Sigmoid colon (tissue), 7 donors: ENCODE results near the gene ERG. TPM values are rescaled to one million over a fixed set of nuclear protein-coding genes. Genes with fewer than 3 reads are reported as not detected.

Experiments
- DNase-seq: peaks from one replicate; pipeline ENCODE4 v3.0.0-alpha.2; 2019
- H3K27ac ChIP-seq, 4 donors: fragments of 200-600 bp; sonication (generic); one replicate each; pipeline ENCODE4 v1.5.1; 2016 to 2019; ENCODE audit warnings: mild to moderate bottlenecking in 1 of 4
- H3K27me3 ChIP-seq, 3 donors: fragments of 200-600 bp; sonication (generic); one replicate each; pipeline ENCODE4 v1.5.1; 2019; ENCODE audit warnings: mild to moderate bottlenecking in 1 of 3
- H3K36me3 ChIP-seq, 4 donors: fragments of 200-600 bp; sonication (generic); one replicate each; pipeline ENCODE4 v1.5.1; 2016 to 2019
- H3K4me1 ChIP-seq, 4 donors: fragments of 200-600 bp; sonication (generic); one replicate each; pipeline ENCODE4 v1.5.1; 2017 to 2019
- H3K4me3 ChIP-seq, 4 donors: fragments of 200-600 bp; sonication (generic); one replicate each; pipeline ENCODE4 v1.5.1; 2017 to 2019; ENCODE audit warnings: mild to moderate bottlenecking in 2 of 4, moderate library complexity in 1 of 4
- H3K9me3 ChIP-seq, 4 donors: fragments of 200-600 bp in 3 of 4; sonication (generic) in 3 of 4; one replicate each; pipeline versions ENCODE4 v1.5.1 to v1.6.1; 2013 to 2019
- EP300 ChIP-seq, 4 donors: sonication (generic); formaldehyde crosslinking; IDR thresholded peaks; one replicate each; pipeline ENCODE4 v1.6.1; 2017; ENCODE audit warnings: antibody characterized with exemption in 4 of 4
- POLR2A ChIP-seq, 2 donors: fragments of 450-650 bp; IDR thresholded peaks; one replicate each; pipeline ENCODE4 v1.6.1; 2016; ENCODE audit warnings: antibody characterized with exemption in 2 of 2, mild to moderate bottlenecking in 2 of 2, moderate library complexity in 2 of 2
- POLR2AphosphoS5 ChIP-seq, 4 donors: sonication (generic); formaldehyde crosslinking; IDR thresholded peaks; one replicate each; pipeline ENCODE4 v1.6.1; 2017; ENCODE audit warnings: antibody characterized with exemption in 4 of 4
- WGBS, 2 donors: extraction: QIAGEN DNeasy Blood & Tissue Kit; methylation state at CpG; one replicate each; pipeline ENCODE4 v1.1.7; 2013; 5-methylcytosine and 5-hydroxymethylcytosine counted together
- intact Hi-C: fragments of 100-400 bp; cut with DNase I; formaldehyde crosslinking; loops from one replicate; pipeline ENCODE4 v1.15.1; 2023
- polyA plus RNA-seq, 3 donors: library from polyadenylated mRNA; stranded (reverse); fragments of 200-250 nt; gene quantifications; one replicate each; pipeline ENCODE4 v1.2.3, GENCODE V29; 2013
- total RNA-seq, 4 donors: library from RNA; depleted of rRNA; stranded (reverse); fragments of >200 nt; gene quantifications; one replicate each; pipeline ENCODE4 v1.1.0, GENCODE V29; 2016
- TF ChIP-seq, protein P1 (sequence below), 4 experiments: fragments of 450-650 bp in 3 of 4; fragments of 200-600 bp in 1 of 4; IDR thresholded peaks; one replicate each; pipeline ENCODE4 v1.5.1; 2016 to 2019; ENCODE audit warnings: antibody characterized with exemption in 4 of 4, mild to moderate bottlenecking in 3 of 4, moderate library complexity in 2 of 4
- donor health status: healthy with polysubstance abuse.
- donor health status: Bipolar disorder and iron deficiency.
- donor health status: healthy.

The ERG gene
- total and polyA plus RNA-seq, 7 donors: 1.8 to 6.4 (median 4.1) TPM

GRCh38 chr21:38422082-38422481, 76.2 kb downstream of the ERG start:
- no peaks in the 10 kb centered on the region for H3K9me3 ChIP-seq
- no peaks in the 10 kb centered on the region for H3K36me3 ChIP-seq
- no peak for TF ChIP-seq POLR2AphosphoS5 (IDR thresholded peaks at IDR 0.05)
- no peak for TF ChIP-seq EP300 (IDR thresholded peaks at IDR 0.05)
- TF ChIP-seq POLR2A (IDR thresholded peaks at IDR 0.05): no peak
- TF ChIP-seq, protein P1, sequence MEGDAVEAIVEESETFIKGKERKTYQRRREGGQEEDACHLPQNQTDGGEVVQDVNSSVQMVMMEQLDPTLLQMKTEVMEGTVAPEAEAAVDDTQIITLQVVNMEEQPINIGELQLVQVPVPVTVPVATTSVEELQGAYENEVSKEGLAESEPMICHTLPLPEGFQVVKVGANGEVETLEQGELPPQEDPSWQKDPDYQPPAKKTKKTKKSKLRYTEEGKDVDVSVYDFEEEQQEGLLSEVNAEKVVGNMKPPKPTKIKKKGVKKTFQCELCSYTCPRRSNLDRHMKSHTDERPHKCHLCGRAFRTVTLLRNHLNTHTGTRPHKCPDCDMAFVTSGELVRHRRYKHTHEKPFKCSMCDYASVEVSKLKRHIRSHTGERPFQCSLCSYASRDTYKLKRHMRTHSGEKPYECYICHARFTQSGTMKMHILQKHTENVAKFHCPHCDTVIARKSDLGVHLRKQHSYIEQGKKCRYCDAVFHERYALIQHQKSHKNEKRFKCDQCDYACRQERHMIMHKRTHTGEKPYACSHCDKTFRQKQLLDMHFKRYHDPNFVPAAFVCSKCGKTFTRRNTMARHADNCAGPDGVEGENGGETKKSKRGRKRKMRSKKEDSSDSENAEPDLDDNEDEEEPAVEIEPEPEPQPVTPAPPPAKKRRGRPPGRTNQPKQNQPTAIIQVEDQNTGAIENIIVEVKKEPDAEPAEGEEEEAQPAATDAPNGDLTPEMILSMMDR (IDR thresholded peaks at IDR 0.05): no peak
- WGBS, 2 donors: 86 to 94% methylated on average over 5 of the region's 5 CpGs
- H3K4me3 ChIP-seq: no peak overlapping the region
- no peak for DNase-seq
- intact Hi-C loops: no loop called here
- no peak overlapping the region for H3K27ac ChIP-seq
- H3K27me3 ChIP-seq: no peaks in the 10 kb centered on the region
- H3K4me1 ChIP-seq: no peaks in the 10 kb centered on the region

DNA sequence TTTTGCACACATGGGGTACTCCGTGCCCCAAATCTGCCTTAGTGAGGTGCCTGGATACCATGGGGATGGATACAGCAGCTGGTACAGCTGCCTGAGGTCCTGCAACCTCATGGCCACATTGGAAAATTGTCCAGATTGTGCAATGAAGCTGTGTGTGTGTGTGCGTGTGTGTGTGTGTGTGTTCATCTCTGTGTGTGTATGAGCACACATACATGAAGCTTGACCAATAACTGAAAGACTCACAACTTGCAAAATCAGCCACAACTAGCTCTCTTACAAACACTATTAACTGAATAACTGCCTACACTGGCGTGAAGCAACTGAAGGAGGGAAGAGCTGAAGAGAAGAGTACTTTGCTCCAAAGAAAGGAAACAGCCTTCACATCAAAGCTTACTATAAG, 78.1 kb downstream of the ERG start:
- 81 to 90% methylated on average over 3 of the region's 3 CpGs for WGBS, 2 donors
- Histone ChIP-seq H3K27ac (no peak overlapping the region), H3K36me3 (no peaks in the 10 kb centered on the region), H3K9me3 (no peaks in the 10 kb centered on the region), H3K4me1 (no peaks in the 10 kb centered on the region), H3K4me3 (no peak overlapping the region), H3K27me3 (no peaks in the 10 kb centered on the region)
- intact Hi-C loops: no loop called here
- TF ChIP-seq POLR2A (IDR thresholded peaks at IDR 0.05) (no peak), POLR2AphosphoS5 (IDR thresholded peaks at IDR 0.05) (no peak)
- TF ChIP-seq, protein P1 (IDR thresholded peaks at IDR 0.05): no peak
- DNase-seq: no peak

DNA sequence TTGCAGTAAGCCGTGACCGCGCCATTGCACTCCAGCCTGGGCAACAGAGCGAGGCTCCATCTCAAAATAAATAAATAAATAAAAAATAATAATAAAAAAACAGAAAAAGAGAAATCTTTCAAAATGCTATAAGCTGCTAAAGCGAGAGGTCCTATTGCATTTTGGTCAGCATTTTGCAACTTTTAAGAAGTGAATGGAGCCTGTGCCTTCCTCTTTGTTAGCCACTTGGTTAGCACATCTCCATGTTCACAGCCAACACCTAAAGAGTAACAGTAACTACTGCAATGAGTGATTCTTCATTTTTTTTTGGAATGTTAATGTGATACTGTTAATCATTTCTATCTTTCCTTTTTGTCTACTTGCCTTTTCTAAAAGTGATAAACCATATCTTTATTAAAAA, 80.6 kb downstream of the ERG start:
- no peaks in the 10 kb centered on the region for H3K4me1 ChIP-seq
- 93 to 96% methylated on average over 5 of the region's 5 CpGs for WGBS, 2 donors
- H3K27ac ChIP-seq: no peak overlapping the region

GRCh38 chr21:38416791-38417190, 81.5 kb downstream of the ERG start:
- Histone ChIP-seq H3K36me3 (no peaks in the 10 kb centered on the region), H3K9me3 (peaks cover 0 to 2% (median 0%) of the 10 kb centered on the region in 4 donors), H3K4me1 (no peaks in the 10 kb centered on the region), H3K27ac (no peak overlapping the region), H3K4me3 (no peak overlapping the region), H3K27me3 (no peaks in the 10 kb centered on the region)
- intact Hi-C loops: no loop called here
- 89% methylated on average over 10 of the region's 10 CpGs for WGBS, 2 donors
- TF ChIP-seq EP300 (IDR thresholded peaks at IDR 0.05) (no peak), POLR2AphosphoS5 (IDR thresholded peaks at IDR 0.05) (no peak), POLR2A (IDR thresholded peaks at IDR 0.05) (no peak)
- TF ChIP-seq, protein P1 (IDR thresholded peaks at IDR 0.05): no peak
- no peak for DNase-seq

More for the DNA sequence above, 80.6 kb downstream of the ERG start:
- H3K27me3 ChIP-seq: no peaks in the 10 kb centered on the region
- intact Hi-C loops: no loop called here
- H3K4me3 ChIP-seq: no peak overlapping the region
- no peaks in the 10 kb centered on the region for H3K36me3 ChIP-seq
- no peak for TF ChIP-seq EP300 (IDR thresholded peaks at IDR 0.05)
- DNase-seq: no peak
- H3K9me3 ChIP-seq: no peaks in the 10 kb centered on the region

DNA sequence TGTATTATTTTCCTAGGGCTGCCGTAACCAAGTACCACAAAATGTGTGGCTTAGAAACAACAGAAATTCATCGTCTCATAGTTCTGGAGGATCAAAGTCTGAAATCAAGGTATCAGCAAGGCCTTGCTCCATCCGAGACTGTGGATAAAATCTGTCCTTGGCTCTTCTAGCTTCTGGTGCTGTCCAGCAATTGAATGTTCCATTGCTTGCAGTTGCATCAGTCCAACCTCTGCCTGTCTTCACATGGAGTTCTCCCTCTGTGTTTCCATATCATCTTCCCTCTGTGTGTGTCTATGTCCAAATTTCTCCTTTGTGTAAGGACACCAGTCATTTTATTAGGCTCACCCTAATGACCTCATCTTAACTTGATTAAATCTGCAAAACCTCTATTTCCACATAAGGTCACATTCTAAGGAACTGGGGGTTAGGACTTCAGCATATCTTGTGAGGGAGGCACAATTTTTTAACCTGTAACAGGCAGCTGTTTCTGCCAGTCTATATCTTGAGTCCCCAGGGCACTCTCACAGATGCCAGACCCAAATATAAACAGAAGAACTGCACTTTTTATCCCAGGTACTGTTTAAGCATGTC, 84.2 kb downstream of the ERG start:
- no peak overlapping the region for H3K4me3 ChIP-seq
- no peak overlapping the region for H3K27ac ChIP-seq
- H3K27me3 ChIP-seq: no peaks in the 10 kb centered on the region
- no peaks in the 10 kb centered on the region for H3K4me1 ChIP-seq
- no peak for TF ChIP-seq POLR2A (IDR thresholded peaks at IDR 0.05)
- TF ChIP-seq EP300 (IDR thresholded peaks at IDR 0.05): no peak
- TF ChIP-seq POLR2AphosphoS5 (IDR thresholded peaks at IDR 0.05): no peak
- TF ChIP-seq, protein P1 (IDR thresholded peaks at IDR 0.05): no peak
- 89 to 93% methylated on average over 3 of the region's 3 CpGs for WGBS, 2 donors
- H3K36me3 ChIP-seq: no peaks in the 10 kb centered on the region
- peaks cover 0 to 3% (median 0%) of the 10 kb centered on the region in 4 donors for H3K9me3 ChIP-seq
- intact Hi-C loops: no loop called here
- DNase-seq: no peak
